Upper lobe of left lung (tissue), 6 donors: Measurements from ENCODE around the gene FGF12. TPM values are rescaled to one million over a fixed set of nuclear protein-coding genes. Genes with fewer than 3 reads are reported as not detected.

Source experiments
- ATAC-seq, 2 donors: fragments of 200-7000 bp; cut with Tn5 transposase; one replicate each; pipeline ENCODE4 v1.9.1; 2022; ENCODE audit warnings: mild to moderate bottlenecking in 2 of 2, moderate library complexity in 2 of 2; ENCODE audit not compliant: low FRiP score in 2 of 2
- DNase-seq, 2 donors: peaks; one replicate each; pipeline ENCODE4 v3.0.0-alpha.2; 2019 to 2020
- H3K27ac ChIP-seq, 4 donors: fragments of 200-600 bp; sonication (generic); one replicate each; pipeline ENCODE4 v1.5.1; 2016 to 2019
- H3K27me3 ChIP-seq, 4 donors: fragments of 200-600 bp; sonication (generic); one replicate each; pipeline ENCODE4 v1.5.1; 2017 to 2019
- H3K36me3 ChIP-seq, 4 donors: fragments of 200-600 bp; sonication (generic); one replicate each; pipeline ENCODE4 v1.5.1; 2016 to 2019
- H3K4me1 ChIP-seq, 4 donors: fragments of 200-600 bp; sonication (generic); one replicate each; pipeline ENCODE4 v1.5.1; 2018 to 2019
- H3K4me3 ChIP-seq, 4 donors: fragments of 200-600 bp; sonication (generic); one replicate each; pipeline ENCODE4 v1.5.1; 2017 to 2019; ENCODE audit warnings: mild to moderate bottlenecking in 2 of 4, moderate library complexity in 1 of 4
- H3K9me3 ChIP-seq, 4 donors: fragments of 200-600 bp; sonication (generic); one replicate each; pipeline ENCODE4 v1.5.1; 2018 to 2019
- CTCF ChIP-seq, 6 experiments: fragments of 450-650 bp in 4 of 6; fragments of 200-600 bp in 2 of 6; sonication (generic) in 2 of 6; IDR thresholded peaks; one replicate each; pipeline ENCODE4 v1.5.1; 2016 to 2019; ENCODE audit warnings: antibody characterized with exemption in 6 of 6
- EP300 ChIP-seq, 4 donors: sonication (generic); formaldehyde crosslinking; IDR thresholded peaks; one replicate each; pipeline ENCODE4 v1.5.1; 2017; ENCODE audit warnings: antibody characterized with exemption in 4 of 4, control low read depth in 2 of 4
- POLR2A ChIP-seq, 4 donors: fragments of 450-650 bp; IDR thresholded peaks; one replicate each; pipeline ENCODE4 v1.5.1; 2016 to 2017; ENCODE audit warnings: antibody characterized with exemption in 4 of 4, mild to moderate bottlenecking in 2 of 4
- POLR2AphosphoS5 ChIP-seq, 2 donors: sonication (generic); formaldehyde crosslinking; IDR thresholded peaks; one replicate each; pipeline ENCODE4 v1.5.1; 2017; ENCODE audit warnings: antibody characterized with exemption in 2 of 2
- WGBS, 2 donors: methylation state at CpG; one replicate each; pipeline ENCODE4 v1.1.5; 2017 to 2018; 5-methylcytosine and 5-hydroxymethylcytosine counted together
- total RNA-seq, 6 donors: library from RNA; depleted of rRNA in 4 of 6; stranded (reverse); fragments of >200 nt in 4 of 6; gene quantifications; one replicate each; pipeline versions ENCODE4 v1.1.0 to v1.2.1, GENCODE V29; 2016 to 2021
- donor health status: DM: no; HTN: no; CAD: no; lungs with moderate emphysema.
- donor health status: DM: no; HTN: yes; CAD: no; lungs with severe emphysema.

Gene FGF12
- total RNA-seq, 6 donors from 2014 or later: 0.83 to 5.3 (median 2.2) TPM

- Histone ChIP-seq H3K27ac (no peak overlapping the region), H3K27me3 (no peaks in the 10 kb centered on the region), H3K4me3 (no peak overlapping the region), H3K4me1 (peaks cover 0 to 5% (median 0%) of the 10 kb centered on the region in 4 donors), H3K36me3 (no peaks in the 10 kb centered on the region), H3K9me3 (no peaks in the 10 kb centered on the region)
- TF ChIP-seq POLR2AphosphoS5 (IDR thresholded peaks at IDR 0.05): no peak
- no peak for TF ChIP-seq POLR2A (IDR thresholded peaks at IDR 0.05)
- TF ChIP-seq EP300 (IDR thresholded peaks at IDR 0.05): no peak
- no peak for TF ChIP-seq CTCF (IDR thresholded peaks at IDR 0.05)
- DNase-seq (peak in 1 of 2 donors; percentile 55), ATAC-seq (no peak)
- 30 to 40% methylated on average over 2 of the region's 2 CpGs for WGBS, 2 donors
Measured at GRCh38 chr3:192207651-192208050, 519.7 kb downstream of the FGF12 start.

DNA sequence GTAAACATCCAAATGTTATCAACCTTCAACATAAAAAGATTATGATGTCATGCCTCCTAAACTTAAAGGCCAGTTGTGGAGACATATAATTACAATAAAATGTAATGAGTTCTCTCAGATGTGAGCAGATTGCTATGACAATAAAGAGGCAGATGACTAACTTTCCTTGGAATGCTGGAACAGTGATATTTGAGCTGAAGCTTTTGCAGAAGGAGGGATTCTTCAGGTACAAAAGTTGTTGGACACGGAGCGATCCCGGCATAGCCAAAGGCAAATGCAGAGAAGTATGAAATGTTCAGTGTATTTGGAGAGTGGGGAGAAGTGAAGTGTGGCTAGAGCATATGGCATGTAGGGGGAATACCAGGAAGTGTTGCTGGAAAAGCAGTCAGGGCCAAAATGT is 520.1 kb downstream of the FGF12 start:
- H3K9me3 ChIP-seq: no peaks in the 10 kb centered on the region
- TF ChIP-seq CTCF (IDR thresholded peaks at IDR 0.05) (no peak), POLR2AphosphoS5 (IDR thresholded peaks at IDR 0.05) (no peak), POLR2A (IDR thresholded peaks at IDR 0.05) (no peak), EP300 (IDR thresholded peaks at IDR 0.05) (no peak)
- H3K4me1 ChIP-seq: peaks cover 0 to 5% (median 0%) of the 10 kb centered on the region in 4 donors
- no peaks in the 10 kb centered on the region for H3K27me3 ChIP-seq
- ATAC-seq (no peak), DNase-seq (no peak)
- no peak overlapping the region for H3K4me3 ChIP-seq
- H3K27ac ChIP-seq: no peak overlapping the region
- 60 to 73% methylated on average over 3 of the region's 3 CpGs for WGBS, 2 donors
- no peaks in the 10 kb centered on the region for H3K36me3 ChIP-seq

DNA sequence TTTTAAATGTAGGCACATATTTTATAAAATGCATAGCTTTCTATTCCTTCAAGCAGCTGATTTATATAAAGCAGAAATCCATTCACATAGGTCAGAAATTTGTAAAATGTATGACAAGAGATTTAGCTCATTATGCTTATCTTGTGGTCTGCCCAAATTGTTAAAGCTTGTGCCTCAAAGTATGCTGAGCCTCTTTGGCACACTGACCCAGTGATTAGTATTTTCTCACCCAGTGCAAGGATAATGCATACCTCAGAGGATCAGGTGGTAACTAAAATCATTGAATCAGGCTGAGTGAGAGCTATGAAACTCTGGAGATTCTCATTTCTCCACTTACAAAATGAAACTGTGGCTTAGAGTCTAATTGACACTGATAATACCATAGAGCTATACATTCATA is 533.3 kb downstream of the FGF12 start:
- ATAC-seq (no peak), DNase-seq (no peak)
- Histone ChIP-seq H3K4me3 (no peak overlapping the region), H3K36me3 (no peaks in the 10 kb centered on the region), H3K9me3 (no peaks in the 10 kb centered on the region), H3K4me1 (no peaks in the 10 kb centered on the region), H3K27ac (no peak overlapping the region), H3K27me3 (no peaks in the 10 kb centered on the region)
- no peak for TF ChIP-seq CTCF (IDR thresholded peaks at IDR 0.05)
- TF ChIP-seq POLR2A (IDR thresholded peaks at IDR 0.05): no peak
- no peak for TF ChIP-seq EP300 (IDR thresholded peaks at IDR 0.05)
- no peak for TF ChIP-seq POLR2AphosphoS5 (IDR thresholded peaks at IDR 0.05)

GRCh38 chr3:192188218-192188835 is 539.0 kb downstream of the FGF12 start:
- ATAC-seq (no peak), DNase-seq (peak in 1 of 2 donors; percentile 37)
- Histone ChIP-seq H3K4me1 (no peaks in the 10 kb centered on the region), H3K36me3 (no peaks in the 10 kb centered on the region), H3K4me3 (no peak overlapping the region), H3K27ac (no peak overlapping the region), H3K27me3 (no peaks in the 10 kb centered on the region), H3K9me3 (no peaks in the 10 kb centered on the region)
- 31 to 34% methylated on average over 7 of the region's 7 CpGs for WGBS, 2 donors
- peak in 3 of 6 experiments; percentile 38 to 46 (median 38) for TF ChIP-seq CTCF (IDR thresholded peaks at IDR 0.05)
- no peak for TF ChIP-seq POLR2A (IDR thresholded peaks at IDR 0.05)
- no peak for TF ChIP-seq EP300 (IDR thresholded peaks at IDR 0.05)

GRCh38 chr3:192187485-192188051 is 539.8 kb downstream of the FGF12 start:
- H3K4me3 ChIP-seq: no peak overlapping the region
- no peaks in the 10 kb centered on the region for H3K36me3 ChIP-seq
- no peak for DNase-seq

More at GRCh38 chr3:192187485-192188051, 539.8 kb downstream of the FGF12 start:
- WGBS, 2 donors: 38 to 40% methylated on average over 4 of the region's 4 CpGs
- Histone ChIP-seq H3K27me3 (no peaks in the 10 kb centered on the region), H3K4me1 (no peaks in the 10 kb centered on the region), H3K9me3 (no peaks in the 10 kb centered on the region), H3K27ac (no peak overlapping the region)
- no peak for TF ChIP-seq EP300 (IDR thresholded peaks at IDR 0.05)
- no peak for TF ChIP-seq POLR2AphosphoS5 (IDR thresholded peaks at IDR 0.05)
- no peak for TF ChIP-seq CTCF (IDR thresholded peaks at IDR 0.05)
- TF ChIP-seq POLR2A (IDR thresholded peaks at IDR 0.05): no peak
- ATAC-seq: no peak
